ENCODE data around the gene DIAPH2.

- TF ChIP-seq ARNTL (CRISPR knock-in tag; IDR thresholded peaks at IDR 0.05; ENCODE audit: borderline replicate concordance, low read depth) = no peak
- TF ChIP-seq ZFP3 (CRISPR knock-in tag; IDR thresholded peaks at IDR 0.05) = no peak
- no peak for TF ChIP-seq RARB (CRISPR knock-in tag; IDR thresholded peaks at IDR 0.05)
- no peak for TF ChIP-seq ZFP30 (CRISPR knock-in tag; IDR thresholded peaks at IDR 0.05)
- no peak for TF ChIP-seq PATZ1 (CRISPR knock-in tag; IDR thresholded peaks at IDR 0.05; ENCODE audit: borderline replicate concordance)
- TF ChIP-seq CREB5 (CRISPR knock-in tag; IDR thresholded peaks at IDR 0.05; ENCODE audit: low read depth) = no peak
- TF ChIP-seq ISL1 (CRISPR knock-in tag; IDR thresholded peaks at IDR 0.05) = no peak
- TF ChIP-seq TCF4 (CRISPR knock-in tag; IDR thresholded peaks at IDR 0.05; ENCODE audit: borderline replicate concordance) = no peak
Measured at GRCh38 chrX:97200454-97200853, 515.8 kb downstream of the DIAPH2 start.
